CD4-positive, alpha-beta T cell treated with Interleukin-17A for 4 hours (primary cell): ENCODE data around the gene TSPY1.
"Not testable (repeated sequence)": the region's sequence is repeated elsewhere in the genome, so short reads cannot be mapped to it uniquely, and the experiment has no call there.

Experiments used
- DNase-seq: peaks from one replicate; pipeline ENCODE4 v3.0.0-alpha.2; 2020; ENCODE audit warnings: mixed read lengths

TSPY1 gene, protein sequence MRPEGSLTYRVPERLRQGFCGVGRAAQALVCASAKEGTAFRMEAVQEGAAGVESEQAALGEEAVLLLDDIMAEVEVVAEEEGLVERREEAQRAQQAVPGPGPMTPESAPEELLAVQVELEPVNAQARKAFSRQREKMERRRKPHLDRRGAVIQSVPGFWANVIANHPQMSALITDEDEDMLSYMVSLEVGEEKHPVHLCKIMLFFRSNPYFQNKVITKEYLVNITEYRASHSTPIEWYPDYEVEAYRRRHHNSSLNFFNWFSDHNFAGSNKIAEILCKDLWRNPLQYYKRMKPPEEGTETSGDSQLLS

GRCh38 chrY:9466655-9467054, at the start of gene TSPY1:
Gene TSPY1 (plus strand): TSS chrY:9466955. CDS start chrY:9467001, 46 bp downstream.
- not testable (repeated sequence) for DNase-seq

- DNase-seq, result not testable (repeated sequence)
These were observed 20.2 kb downstream of the TSPY1 start, which contains the start of gene TSPY9 for GRCh38 chrY:9486967-9487366. Gene TSPY9 (plus strand): TSS chrY:9487267. CDS start chrY:9487313, 46 bp downstream.

GRCh38 chrY:9504396-9504795, 37.6 kb downstream of the TSPY1 start:
- not testable (repeated sequence) for DNase-seq

- not testable (repeated sequence) for DNase-seq
These were observed 49.5 kb downstream of the TSPY1 start for GRCh38 chrY:9516287-9516686.
